HG02973 (cell line): ENCODE results near the gene KRT38.

Experiments
- ATAC-seq: cut with Tn5 transposase; IDR thresholded peaks from one replicate; pipeline ENCODE4 v1.9.1; 2021; ENCODE audit warnings: moderate library complexity; ENCODE audit not compliant: unreplicated experiment

The KRT38 gene

GRCh38 chr17:41440531-41441033 is at the start of gene KRT38:
Gene KRT38, minus strand, starts transcription at chr17:41440983. Its CDS starts 62 bp downstream, at chr17:41440921.
- ATAC-seq = no peak

DNA sequence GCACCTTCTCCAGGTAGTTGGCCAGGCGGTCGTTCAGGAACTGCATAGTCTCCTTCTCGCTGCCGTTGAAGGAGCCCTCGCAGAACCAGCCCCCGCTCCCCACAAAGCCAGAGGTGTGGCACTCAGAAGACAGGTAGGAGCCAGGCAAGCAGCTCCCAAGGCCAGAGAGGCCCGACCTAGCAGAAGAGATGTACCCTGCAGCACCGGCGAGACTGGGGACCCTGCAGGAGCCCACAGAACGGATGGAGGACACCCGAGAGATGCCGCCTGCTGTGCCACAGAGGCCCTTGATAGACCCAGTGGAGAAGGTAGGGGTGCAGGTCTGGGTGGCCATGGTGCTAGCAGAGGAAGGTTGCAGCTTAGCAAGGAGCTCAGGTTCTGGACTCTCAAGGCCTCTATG is 48.7 kb upstream of the KRT38 start, which contains the start of gene KRT36:
KRT36 (minus strand) TSS at position 380 of the 400 bp plus-strand sequence; CDS start at position 334, 46 bp downstream.
- no peak for ATAC-seq

DNA sequence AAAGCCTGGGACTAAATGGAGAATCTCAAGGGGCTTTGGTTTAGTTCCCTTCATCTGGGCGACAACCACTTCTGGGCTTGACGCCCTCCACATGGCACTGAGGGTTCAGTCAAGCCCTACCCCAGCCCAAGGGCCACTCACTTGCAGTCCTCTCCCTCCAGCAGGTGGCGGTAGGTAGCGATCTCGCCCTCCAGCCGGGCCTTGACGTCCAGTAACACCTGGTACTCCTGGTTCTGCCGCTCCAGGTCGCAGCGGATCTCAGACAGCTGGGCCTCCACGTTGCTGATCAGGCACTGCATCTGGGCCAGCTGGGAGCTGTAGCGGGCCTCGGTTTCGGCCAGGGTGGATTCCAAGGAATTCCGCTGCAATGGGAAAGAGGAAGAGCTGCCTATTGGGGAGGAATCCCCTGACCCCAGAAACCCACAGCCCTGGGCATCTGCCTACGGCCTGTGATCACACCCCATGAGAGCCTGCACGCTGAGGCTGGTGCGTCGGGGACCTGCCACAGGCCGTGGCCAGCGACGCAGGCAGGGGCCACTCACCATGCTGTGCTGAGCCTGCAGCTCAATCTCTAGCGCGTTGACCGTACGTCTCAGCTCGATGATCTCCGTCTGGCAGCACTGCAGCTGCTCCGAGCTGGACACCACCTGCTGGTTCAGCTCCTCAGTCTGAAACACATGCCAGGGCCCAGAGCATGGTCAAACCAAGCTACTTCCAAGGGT is 46.2 kb upstream of the KRT38 start:
- ATAC-seq = no peak

- no peak for ATAC-seq
Measured at GRCh38 chr17:41486316-41486715, 45.5 kb upstream of the KRT38 start.

- ATAC-seq = no peak
Measured at GRCh38 chr17:41484920-41485904, 44.4 kb upstream of the KRT38 start.

- ATAC-seq = no peak
Measured at GRCh38 chr17:41483991-41484826, 43.4 kb upstream of the KRT38 start.

DNA sequence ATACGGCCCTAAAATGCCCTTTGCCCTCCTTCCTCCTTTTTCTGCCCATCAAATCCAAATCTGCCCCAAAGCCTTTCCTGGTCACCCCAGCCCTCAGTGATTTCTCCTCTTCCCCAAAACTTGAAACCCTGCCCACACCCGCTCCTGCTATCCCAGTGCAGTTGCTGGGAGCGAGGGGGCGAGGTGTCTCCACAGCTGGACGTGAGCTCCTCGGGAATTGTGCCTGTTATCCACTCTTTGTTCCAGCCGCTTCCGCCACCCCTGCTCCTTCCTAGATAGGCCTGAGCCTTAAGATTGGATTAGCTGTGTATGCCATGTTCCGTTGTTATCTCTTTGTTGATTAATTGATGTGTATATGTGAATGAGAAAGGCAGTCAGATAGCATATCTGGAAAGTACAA is 42.7 kb upstream of the KRT38 start:
- ATAC-seq = no peak

- no peak for ATAC-seq
Measured at GRCh38 chr17:41481036-41481435, 40.3 kb upstream of the KRT38 start, which contains the start of gene KRT35. Gene KRT35, minus strand, starts transcription at chr17:41481151. Its CDS starts 54 bp downstream, at chr17:41481097.

- no peak for ATAC-seq
Measured at GRCh38 chr17:41480581-41480980, 39.8 kb upstream of the KRT38 start.

GRCh38 chr17:41480136-41480535 is 39.4 kb upstream of the KRT38 start:
- no peak for ATAC-seq

GRCh38 chr17:41478237-41478636 is 37.5 kb upstream of the KRT38 start:
- no peak for ATAC-seq

DNA sequence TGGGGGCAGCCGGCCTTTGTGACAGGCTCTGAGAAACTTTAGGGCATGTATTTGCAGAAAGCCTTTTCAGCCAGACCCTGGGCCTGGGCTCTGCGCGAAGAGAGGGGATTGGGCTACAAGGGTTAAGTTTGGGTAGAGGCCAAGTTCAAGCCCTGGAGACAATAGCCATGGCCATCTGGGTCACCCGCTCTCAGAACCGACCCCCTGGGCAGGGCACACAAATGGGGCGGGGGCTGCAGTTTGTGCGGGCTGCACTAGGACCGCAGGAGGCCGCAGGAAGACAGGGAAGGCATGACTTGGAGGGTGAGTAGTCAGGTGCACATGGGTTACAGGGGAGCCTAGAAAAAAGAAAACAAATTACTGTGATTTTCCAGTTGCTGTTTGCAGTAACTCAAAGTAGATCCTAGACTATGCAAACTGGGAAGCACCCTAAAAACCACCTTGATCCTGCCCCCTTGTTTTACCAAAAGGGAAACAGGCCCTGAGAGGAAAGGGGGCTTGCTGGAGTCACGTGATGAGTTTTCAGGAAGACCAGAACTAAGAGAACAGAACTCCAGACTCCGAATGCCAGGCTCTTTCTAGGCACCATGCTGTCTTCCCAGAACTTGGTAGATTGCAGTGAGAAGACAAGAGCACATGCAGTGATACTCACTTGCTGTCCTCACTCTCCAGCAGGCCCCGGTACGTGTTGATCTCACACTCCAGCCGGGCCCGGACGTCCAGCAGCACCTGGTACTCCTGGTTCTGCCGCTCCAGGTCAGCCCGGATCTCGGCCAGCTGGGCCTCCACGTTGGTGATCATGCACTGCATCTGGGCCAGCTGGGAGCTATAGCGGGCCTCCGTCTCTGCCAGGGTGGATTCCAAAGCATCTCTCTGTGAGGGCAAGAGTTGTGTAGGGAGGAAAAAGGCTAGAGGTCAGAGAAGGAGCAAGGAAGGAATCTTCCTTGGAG is 36.4 kb upstream of the KRT38 start:
- ATAC-seq = no peak

DNA sequence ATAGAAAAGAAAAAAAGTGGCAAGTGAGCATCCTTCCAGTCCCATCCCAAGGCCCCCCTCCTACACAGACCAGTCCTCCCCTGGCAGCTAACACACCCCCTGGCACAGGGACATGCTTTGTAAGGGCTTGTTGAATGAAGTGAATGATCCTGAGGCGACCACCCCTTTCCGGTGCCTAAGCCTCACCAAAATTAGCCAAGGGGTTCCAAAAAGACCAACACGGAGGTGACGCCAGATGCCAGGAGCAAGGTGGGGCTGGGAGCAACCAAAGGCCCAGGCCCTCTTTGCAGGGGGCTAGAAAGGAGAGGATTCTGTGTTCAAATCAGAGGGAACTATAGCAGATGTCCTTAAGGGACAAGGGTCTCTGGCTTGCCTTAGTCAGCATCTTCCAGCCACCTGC is 34.6 kb upstream of the KRT38 start:
- no peak for ATAC-seq

DNA sequence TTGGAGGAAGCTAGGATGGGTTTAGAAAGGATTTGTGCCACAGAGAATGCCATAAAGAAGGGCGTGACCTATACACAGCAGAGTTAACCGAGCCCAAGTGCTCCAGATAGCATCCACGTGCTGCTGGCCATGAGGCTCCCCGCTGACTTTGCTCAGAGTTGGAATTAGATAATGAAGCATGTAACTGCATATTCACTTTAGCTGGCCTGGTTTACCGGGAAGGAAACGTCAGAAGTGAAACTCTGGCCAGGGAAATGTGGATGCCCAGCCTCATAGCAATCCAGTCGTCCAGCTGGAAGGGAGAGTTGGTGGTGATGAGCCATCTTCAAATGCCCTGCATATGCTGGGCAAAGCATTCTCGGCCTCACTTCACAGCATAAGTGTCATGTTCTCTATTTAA is 34.1 kb upstream of the KRT38 start:
- ATAC-seq = no peak

DNA sequence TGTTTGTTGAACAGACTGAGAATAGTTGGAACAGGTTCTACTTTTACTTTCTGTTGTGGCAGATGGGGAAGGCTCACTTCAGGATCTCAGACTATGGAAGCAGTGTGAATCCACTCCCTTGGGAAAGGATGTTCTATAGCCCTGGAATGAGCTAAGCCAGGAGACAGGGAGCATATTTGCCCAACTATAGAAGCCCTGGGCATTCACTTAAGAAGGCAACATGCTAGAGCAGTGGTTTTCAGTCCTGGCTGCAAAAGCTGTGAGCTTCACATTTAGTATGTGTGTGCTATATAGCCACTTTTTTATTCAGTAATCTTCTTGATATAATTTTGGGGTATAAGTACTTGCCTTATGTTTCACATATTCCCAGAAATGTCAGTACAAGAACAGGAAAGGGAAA is 27.6 kb upstream of the KRT38 start:
- ATAC-seq = no peak

- ATAC-seq = no peak
Measured at GRCh38 chr17:41467561-41467960, 26.8 kb upstream of the KRT38 start.

- ATAC-seq = no peak
Measured at GRCh38 chr17:41466988-41467387, 26.2 kb upstream of the KRT38 start, which contains the start of gene KRT32. Gene KRT32, minus strand, starts transcription at chr17:41467386. Its CDS starts 61 bp downstream, at chr17:41467325.

- no peak for ATAC-seq
Measured at GRCh38 chr17:41464682-41465081, 23.9 kb upstream of the KRT38 start.

- no peak for ATAC-seq
Measured at GRCh38 chr17:41464173-41464572, 23.4 kb upstream of the KRT38 start.
